Inflammatory macrophage (primary cell): ENCODE measurements around the gene OSBP2.

Experiments used
- DNase-seq, 2 donors: peaks; one replicate each; pipeline ENCODE4 v3.0.0-alpha.2; 2020 to 2022

OSBP2 gene

DNA sequence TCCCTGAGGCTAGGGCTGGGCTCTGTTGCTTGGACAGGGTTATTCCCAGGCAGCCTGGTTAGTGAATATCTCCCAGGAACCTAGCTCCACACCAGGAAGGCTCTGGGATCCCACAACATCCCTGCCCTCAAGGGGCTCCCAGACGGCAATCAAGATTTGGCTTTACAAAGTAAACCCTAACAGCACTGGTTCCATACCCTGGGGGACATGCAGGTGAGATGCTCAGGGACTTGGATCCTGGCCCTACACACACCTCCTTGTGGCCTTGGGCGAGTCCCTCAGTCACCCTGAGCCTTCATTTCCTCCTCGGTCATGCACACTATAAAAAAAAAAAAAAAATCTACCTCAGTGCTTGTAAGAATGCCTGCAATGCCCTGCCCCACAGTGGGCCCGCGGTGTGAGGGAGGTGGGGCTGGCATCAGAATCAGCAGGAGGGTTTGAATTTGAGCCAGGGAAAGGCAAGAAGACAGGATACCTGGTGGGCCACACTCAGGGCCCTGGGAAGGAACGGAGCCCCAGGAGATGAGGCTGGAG is 187.6 kb downstream of the OSBP2 start:
- DNase-seq = no peak

DNA sequence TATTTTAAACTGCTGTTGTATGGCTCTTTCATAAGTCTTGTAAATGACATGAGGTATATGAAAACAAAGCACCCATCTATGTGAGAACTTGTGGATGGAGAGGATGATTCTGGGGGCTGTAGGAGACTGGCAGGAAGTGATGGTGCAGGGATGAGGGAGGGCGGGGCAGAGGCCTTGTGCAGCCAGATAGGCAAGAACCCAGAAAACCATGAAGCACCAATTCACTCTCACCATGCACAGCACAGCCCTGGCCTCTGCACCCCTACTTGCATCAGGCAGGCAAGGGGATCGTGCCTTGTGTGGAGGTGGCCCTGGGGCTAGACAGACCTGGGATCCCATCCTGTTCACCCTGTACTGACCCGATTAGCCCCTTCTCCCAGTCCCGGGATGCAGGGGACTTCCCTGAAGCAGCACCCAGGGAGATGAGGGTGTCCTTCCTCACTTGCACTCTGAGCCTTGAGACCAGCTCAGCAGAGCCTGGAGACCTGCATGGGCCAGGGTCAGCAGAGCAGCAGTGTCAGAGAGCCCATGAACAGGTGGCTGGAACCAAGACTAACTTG is 188.4 kb downstream of the OSBP2 start:
- no peak for DNase-seq

- DNase-seq = no peak
These were observed 189.0 kb downstream of the OSBP2 start for GRCh38 chr22:30883586-30884145.

- no peak for DNase-seq
These were observed 189.7 kb downstream of the OSBP2 start for GRCh38 chr22:30884211-30885000.

GRCh38 chr22:30885001-30885366 is 190.3 kb downstream of the OSBP2 start:
- no peak for DNase-seq

DNA sequence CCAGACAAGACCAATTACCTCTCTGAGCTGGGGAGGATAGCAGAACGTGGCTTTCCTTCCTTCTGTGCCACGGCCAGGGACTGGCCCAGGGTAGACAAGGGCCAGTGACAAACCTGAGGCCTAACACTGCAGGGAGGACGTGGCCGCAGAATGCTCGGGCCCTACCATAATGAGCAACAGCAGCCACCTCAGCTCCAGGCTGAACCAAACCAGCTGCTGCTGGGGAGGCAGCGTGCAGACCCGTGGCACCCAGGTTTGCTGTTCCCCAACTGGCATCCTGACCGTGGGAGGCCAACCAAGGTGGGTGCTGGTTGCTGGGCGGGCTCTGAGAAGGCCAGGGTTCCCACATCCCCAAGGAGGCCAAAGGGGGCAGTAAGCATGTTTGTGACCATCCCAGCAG is 190.9 kb downstream of the OSBP2 start:
- no peak for DNase-seq

- peak in 1 of 2 donors; percentile 22 for DNase-seq
These were observed 192.8 kb downstream of the OSBP2 start for GRCh38 chr22:30887453-30887852.

- DNase-seq = no peak
These were observed 193.2 kb downstream of the OSBP2 start for GRCh38 chr22:30887861-30888260.

DNA sequence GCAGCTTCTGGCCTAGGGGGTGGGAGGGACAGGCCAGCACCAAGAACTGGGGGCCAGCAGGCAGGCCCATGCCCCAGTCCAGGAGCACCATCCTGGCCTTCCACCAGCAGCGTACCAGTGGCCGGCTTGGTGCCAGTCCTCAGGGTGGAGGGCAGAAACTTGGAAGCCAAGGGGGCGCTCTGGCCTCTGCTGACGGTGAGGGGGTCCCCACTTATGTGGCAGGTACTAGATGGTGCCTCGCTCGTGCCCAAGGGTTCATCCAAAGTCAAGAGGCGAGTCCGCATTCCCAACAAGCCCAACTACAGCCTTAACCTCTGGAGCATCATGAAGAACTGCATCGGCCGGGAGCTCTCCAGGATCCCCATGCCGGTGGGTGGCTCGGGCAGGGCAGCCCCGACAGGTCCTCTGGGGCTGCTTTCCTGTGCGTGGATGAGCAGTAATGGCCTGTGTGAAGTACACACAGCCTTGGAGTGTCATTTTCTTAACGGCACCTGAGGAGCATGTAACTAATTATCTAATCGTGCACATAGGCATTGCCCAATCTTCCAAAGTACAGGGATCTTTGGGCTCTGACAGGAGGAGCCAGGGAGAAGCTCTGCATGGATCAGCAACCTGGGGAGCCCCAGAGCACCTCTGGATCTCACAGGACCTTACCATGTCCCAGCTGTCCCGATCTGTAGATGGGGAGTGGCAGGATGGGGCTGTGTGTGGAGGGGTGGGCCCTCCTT is 194.8 kb downstream of the OSBP2 start:
- no peak for DNase-seq

- DNase-seq = no peak
These were observed 195.4 kb downstream of the OSBP2 start for GRCh38 chr22:30889996-30890480.

GRCh38 chr22:30890686-30891442 is 196.2 kb downstream of the OSBP2 start:
- no peak for DNase-seq

GRCh38 chr22:30891443-30891755 is 196.7 kb downstream of the OSBP2 start:
- no peak for DNase-seq

DNA sequence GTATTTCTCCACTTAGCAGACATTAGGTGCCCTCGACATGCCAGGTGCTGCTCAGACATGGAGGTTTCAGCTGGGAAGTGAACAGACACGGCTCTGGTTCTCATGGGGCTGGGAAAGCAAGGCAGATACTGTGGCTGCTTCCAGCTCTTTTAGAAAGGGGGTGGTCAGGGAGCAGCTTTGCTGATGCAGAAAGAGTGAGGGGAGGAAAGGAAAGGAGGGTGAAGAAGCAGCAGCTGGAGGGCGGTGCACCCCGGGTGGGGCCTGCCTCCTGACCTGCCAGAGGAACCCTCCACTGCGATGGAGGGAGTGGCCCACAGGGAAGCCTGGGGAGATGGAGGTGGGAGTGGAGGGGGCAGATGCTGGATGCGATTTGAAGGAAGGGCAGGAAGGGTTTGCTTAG is 197.1 kb downstream of the OSBP2 start:
- DNase-seq = no peak

DNA sequence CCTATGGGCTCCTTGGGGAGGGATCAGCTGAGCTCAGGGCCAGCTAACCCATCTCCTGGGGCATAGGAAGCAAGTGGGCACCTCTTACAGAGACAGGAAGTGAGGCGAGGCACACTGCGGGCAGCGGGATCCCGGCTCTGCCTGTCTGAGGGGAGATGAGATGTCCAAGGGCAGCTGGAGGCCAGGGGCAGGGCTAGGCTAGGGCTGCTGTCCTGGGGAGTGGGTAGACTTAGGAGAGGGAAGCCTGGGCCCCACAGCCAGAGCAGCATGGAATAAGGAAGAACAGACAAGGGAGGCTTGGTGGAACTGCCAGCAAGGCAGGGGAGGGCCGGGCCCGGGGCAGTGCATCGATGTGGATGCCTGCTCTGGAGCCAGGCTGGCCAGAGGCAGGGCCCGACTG is 197.6 kb downstream of the OSBP2 start:
- DNase-seq = no peak

- no peak for DNase-seq
These were observed 198.1 kb downstream of the OSBP2 start for GRCh38 chr22:30892731-30893221.

DNA sequence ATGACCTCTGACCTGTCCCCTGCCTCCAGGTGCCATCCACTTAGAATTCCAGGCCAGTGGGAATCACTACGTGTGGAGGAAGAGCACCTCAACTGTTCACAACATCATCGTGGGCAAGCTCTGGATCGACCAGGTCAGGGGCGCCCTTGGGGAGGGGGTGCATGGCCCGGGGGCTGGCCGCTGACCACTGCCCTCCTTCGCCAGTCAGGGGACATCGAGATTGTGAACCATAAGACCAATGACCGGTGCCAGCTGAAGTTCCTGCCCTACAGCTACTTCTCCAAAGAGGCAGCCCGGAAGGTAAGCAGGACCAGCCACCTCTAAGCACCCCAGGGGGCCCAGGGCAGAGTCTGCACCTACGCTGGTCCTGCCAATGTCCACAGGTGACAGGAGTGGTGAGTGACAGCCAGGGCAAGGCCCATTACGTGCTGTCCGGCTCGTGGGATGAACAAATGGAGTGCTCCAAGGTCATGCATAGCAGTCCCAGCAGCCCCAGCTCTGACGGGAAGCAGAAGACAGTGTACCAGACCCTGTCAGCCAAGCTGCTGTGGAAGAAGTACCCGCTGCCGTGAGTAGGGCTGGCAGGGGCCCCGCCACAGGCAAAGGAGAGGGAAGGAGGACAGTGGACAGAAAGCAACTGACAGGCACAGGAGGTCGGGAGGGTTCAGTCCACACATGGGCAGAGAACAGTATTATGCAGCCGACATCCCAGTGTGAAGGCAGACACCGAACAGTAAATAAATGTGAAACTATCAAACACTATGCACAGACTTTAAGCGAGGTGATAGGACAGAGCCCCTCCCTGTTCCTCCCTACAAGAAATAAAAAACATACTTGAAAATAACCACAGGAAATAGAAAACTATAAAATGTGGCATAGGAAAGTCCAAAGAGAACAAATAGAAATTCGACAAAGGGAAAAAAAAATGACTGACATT is 199.0 kb downstream of the OSBP2 start:
- no peak for DNase-seq

DNA sequence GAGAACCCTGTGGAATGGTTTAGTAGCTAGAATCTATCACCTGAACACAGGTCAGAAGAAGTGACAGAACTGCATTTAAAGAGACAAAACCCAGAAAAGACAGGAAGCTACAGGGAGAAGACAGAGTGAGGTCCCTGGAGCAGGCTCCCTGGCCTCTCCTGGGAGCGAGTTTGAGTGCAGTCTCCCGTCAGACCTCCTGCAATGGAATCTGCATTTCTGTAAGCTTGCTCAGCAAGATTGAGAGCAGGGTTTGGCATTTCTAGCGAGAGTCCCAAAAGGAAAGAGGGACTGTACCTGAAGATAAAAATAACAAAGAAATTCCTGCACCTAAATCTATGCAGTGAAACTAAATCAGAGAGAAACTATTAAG is 199.7 kb downstream of the OSBP2 start:
- no peak for DNase-seq

DNA sequence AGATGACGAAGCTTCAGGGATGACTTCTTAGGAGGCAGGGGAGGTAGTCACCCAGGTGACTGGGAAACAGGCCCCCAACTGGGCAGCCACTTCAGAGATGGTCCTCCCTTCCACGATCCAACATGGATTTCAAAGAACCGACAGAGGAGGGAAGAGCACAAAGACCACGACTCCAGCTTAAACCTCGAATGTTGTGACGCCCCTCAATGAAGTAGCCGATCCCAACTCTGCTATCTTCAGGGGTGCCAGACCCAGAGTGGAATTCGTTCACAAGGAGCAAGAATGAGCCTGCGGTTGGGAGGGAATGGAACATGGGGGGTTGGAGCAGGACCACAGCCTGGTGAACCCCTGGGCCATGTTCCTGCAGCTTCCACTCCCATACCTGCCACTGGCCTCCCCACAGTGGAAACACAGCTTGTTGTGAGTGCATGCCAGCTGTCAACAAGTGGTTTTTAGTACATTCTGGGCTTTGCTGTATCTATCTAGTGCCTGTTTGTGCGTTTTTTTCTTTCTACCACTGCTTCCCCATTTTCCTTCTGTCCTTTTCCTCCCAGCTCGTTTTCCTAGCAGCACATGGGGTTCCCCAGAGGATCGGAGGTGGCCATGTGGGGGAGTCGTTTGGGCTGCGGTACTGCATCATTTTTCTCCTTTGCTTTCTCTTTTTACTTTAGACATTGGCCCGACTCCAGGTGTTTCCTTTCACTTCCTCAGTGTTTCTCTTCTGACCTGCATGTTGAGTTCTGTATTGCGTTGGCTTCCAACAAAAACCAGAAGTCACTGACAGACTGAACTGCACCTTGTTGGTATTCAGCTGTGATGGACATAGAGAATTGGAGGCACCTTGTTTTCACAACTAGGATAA is 208.1 kb downstream of the OSBP2 start:
- DNase-seq = no peak

DNA sequence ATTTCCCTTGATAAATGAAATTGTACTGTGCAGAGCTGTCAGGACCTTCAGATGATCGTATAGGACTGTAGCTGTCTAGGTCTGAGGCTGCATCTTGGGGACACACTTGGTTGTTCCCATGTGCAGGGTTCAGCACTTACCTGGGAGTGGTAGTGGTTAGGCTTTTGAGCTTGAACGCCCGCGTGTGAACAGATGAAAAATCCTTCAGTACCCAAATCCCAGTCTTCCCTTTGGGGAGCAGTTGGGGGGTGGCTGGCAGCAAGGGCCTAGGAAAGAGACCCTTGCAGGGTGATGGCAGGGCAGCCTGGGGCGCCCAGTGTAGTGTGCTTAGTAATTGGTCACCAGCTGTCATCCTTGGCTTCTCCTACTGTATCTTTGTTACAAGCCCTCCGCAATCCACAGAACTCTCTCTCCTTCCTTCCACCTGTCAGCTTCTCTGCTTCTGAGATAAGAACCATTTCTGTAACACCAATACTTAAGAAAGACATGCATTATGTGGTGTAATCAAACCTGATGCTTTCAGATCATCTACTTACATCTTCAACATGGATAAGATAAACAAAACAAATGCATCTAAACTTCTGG is 209.3 kb downstream of the OSBP2 start:
- DNase-seq = no peak
